NT2/D1 (cell line): Measurements from ENCODE around the gene MAP1B.

Experiments used
- SUZ12 ChIP-seq: IDR thresholded peaks from 2 replicates; pipeline ENCODE4 v1.6.1; 2011; ENCODE audit not compliant: insufficient read length, insufficient read depth; ENCODE audit errors: extremely low read depth
- YY1 ChIP-seq: IDR thresholded peaks from 2 replicates; pipeline ENCODE4 v1.6.1; 2011; ENCODE audit not compliant: insufficient read length, insufficient read depth
- ZNF274 ChIP-seq: IDR thresholded peaks from 2 replicates; pipeline ENCODE4 v1.6.1; 2011; ENCODE audit warnings: mild to moderate bottlenecking, low read depth, low read length

DNA sequence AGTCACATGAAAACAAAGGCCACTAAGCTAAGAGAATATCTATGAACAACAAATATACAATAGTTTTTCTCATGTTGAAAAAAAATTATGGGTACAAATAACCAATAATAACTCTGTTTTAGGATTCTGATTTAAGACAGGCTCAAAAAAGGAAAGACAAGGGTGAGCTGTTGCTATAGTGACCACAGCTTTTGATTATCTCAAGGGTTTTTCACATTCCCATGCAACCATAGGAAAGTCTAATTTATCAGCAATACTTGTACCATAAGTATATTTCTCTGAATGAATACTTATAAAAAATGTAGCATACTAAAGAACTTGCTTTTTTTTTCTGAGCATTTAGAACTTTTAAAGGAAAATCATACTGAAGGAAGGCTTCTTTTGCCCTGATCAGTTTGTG lies 144.7 kb downstream of the MAP1B start:
- TF ChIP-seq SUZ12 (no peak), ZNF274 (no peak), YY1 (no peak)
